SKM-1 treated with dmso at 0.1 percent for 144 hours (cell line): ENCODE data around the gene MRPS2.
A peak's percentile ranks its signal among the peaks of the same experiment; 100 is the strongest.

Source experiments
- DNase-seq: peaks from one replicate; lab custom pipeline; 2025; ENCODE audit not compliant: unreplicated experiment; lab: John Stamatoyannopoulos, UW

The MRPS2 gene

DNA sequence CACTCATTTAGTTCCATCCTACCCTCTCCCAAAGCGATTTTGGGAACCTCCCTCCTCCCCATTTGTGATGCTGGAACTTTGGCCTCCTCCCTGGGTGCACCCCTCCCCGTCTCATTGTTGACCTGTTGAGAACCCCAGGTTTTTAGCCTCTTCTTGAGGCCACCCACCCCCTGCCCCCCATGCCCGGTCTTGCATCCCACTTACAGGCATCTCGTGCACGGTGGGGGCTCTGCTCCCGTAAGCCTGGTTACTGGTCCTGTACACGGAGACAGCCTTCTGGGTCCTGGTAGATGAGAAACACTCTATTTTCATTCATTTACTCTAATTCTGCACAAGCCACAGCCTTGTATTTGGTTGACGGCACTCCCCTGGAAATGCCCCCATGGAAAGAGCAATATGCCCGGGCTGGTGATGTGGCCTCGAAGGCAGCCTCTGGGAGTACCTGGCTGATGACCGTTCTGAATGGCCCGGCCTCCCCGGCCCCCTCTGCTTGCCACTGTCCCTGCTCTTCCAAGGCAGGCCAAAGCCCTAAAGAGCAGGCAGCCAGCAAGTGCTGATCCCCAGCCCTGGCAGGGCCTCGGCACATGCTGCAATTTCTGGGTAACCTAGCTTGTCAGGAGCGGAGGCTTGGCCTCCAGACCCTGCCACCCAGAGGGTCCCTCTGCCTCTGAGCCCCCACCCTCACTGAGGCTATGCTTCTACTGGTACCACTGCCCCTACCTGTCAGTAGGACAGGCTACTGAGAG, 1.9 kb upstream of the MRPS2 start:
- DNase-seq: no peak

DNA sequence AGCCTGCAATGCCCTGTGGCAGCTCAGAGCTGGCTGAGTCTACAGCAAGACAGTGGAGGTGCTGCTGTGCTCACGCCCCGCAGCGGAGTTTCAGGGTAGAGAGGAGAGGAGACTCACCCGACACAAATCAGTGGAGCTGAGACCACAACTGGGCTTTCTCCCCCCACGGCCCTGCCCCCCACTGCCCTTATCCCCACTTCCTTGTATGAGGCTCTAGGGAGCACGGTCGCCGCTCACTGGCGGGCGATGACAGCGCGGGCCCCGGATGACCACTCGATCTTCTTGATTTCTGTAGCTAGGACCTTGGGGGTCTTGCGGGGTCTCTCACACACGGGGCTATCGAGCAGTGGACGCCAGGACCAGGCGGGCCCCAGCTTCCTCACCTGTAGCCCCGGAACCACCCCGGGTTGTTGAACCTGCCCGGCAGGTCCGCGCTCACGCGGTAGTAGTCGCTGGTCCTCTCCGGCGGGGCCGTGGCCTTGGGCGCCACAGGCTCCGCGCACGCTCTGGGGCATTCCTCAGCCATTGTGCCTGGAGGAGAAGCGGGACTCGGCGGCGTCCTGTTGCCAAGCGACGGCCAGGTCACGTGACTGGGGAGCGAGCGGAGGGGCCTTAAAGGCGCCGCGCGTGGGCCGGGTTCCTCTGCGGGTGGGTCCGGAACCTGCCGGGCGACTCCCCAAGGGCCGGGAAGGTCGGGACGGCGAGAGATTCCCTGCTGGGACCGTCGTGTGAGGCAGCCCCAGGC, 984 bp upstream of the MRPS2 start:
- peak; percentile 75 for DNase-seq

DNA sequence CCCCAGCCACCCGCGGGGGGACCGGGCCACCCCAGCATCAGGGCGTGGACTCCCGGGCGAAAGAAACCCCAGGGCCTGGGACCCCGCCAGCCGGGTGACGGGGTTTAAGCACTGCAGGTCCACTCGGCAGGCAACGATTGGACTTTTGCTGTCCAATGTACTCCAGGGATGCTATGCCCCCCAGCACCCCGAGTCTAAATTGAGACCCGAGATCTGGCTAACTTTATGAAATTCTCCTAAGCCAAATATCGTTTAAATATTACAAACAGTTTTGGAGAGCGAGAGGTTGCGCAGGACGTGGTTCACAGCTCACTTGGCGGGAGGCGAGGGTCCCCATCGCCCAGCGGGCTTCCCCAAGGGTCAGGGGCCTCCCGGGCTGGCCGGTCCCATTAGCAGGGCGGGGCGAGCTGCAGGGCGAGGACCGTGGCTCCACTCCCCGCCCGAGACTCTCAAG, 384 bp upstream of the MRPS2 start:
- DNase-seq: no peak

DNA sequence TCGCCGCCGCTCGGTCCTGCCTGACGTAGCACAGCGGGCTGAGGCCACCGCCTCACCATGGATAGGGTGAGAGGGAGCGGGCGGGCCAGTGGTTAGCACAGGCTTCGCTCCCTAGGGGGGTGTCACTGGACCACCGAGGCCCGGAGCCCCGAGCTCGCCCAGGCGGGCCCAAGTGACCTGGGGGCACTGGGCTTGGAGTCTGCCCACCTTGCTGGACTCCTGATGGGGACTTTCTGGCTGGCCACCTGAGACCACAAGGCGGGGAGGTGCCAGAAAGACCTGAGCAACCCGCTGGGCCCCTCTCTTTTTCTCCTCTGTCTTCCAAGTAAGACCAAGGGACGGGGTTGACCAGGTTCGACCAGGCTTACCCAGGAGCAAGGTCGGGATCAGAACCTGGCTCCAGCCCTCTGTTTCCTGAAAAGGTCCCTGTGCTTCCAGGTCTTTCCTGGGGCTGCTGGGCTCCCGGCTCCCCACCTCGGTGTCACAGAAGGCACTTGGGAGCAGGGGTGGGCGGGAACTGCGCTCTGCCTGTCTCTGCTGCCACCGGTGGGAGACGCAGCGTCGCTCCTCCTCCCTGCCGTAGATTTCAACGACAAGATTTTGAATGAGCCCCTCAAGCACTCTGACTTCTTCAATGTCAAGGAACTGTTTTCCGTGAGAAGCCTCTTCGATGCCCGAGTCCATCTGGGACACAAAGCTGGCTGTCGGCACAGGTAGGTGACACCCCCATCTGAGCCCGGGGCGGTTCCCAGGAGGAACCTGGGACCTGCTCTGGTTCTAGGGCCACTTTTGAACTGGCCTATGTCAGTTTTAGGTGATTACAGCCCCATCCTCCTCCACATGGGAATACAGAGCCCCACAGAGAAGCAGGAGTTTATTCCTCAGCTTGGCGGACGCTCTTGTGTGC, 1.0 kb downstream of the MRPS2 start:
- no peak for DNase-seq

DNA sequence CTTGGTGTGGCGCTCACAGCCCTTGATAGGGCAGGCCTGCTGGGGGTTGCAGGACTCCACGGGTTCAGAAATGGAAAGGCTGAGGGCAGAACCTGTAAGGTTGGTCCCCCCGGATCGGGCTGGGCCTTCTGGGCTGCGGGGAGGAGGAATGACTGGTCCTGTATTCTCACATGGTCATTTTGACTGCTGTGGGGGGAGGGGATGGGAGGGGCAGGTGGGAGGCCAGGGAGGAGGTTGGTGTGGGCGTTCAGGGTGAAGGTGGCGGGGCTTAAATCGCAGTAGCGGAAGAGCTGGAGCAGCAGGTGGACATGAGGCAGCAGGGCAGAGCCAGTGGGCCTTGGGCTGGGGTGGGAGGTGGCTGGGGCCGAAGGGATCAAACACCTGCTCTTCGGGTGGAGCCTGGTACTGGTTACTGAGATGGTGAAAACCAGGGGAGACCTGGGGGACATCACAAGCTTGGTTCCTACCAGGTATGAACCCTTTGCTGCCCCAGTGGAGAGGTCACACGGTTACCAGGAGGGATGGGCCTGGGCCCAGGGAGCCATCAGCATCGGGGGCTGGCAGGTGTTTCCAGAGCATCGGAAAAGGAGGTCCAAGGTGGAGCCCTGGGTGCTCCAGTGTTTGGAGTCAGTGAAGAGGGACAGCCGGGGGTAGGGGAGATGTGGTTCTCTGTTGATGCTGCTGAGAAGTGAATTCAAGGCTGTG, 1.8 kb downstream of the MRPS2 start:
- DNase-seq: no peak

DNA sequence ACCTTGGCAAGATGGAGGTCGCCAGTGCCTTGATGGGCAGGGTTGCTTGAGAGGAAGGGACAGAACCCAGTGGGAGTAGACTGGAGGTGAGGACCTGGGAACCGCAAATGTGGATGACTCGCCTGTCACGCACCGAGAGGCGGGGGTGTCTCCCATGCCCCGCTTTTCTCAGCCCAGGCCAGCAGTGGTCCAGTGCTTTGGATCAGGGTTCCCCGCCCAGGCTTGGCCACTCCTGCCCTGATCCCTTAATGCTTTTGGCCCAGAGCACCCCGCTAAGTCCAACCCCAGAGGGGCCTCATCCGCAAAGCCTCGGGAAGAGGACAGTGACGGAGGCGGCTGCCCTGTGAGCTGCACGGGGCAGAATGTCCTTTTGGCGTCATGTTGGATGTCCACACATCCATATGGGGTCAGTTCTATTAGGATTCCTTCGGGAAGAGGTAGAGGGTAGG, 2.4 kb downstream of the MRPS2 start:
- no peak for DNase-seq

DNA sequence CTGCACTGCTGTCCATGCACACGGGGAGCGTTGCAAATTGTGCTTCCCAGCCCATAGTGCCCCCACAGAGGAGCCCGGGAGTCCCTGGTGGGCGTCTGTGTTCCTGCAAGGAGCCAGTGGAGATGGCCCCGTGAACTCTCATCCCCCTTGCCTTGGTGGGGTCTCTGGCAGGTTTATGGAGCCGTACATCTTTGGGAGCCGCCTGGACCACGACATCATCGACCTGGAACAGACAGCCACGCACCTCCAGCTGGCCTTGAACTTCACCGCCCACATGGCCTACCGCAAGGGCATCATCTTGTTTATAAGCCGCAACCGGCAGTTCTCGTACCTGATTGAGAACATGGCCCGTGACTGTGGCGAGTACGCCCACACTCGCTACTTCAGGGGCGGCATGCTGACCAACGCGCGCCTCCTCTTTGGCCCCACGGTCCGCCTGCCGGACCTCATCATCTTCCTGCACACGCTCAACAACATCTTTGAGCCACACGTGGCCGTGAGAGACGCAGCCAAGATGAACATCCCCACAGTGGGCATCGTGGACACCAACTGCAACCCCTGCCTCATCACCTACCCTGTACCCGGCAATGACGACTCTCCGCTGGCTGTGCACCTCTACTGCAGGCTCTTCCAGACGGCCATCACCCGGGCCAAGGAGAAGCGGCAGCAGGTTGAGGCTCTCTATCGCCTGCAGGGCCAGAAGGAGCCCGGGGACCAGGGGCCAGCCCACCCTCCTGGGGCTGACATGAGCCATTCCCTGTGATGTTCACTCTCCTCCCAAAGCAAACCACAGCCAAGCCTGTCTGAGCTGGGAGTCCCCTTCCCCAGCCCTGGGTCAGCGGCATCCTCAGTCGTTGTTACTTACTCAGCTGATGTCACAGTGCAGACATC, 3.1 kb downstream of the MRPS2 start:
- no peak for DNase-seq

DNA sequence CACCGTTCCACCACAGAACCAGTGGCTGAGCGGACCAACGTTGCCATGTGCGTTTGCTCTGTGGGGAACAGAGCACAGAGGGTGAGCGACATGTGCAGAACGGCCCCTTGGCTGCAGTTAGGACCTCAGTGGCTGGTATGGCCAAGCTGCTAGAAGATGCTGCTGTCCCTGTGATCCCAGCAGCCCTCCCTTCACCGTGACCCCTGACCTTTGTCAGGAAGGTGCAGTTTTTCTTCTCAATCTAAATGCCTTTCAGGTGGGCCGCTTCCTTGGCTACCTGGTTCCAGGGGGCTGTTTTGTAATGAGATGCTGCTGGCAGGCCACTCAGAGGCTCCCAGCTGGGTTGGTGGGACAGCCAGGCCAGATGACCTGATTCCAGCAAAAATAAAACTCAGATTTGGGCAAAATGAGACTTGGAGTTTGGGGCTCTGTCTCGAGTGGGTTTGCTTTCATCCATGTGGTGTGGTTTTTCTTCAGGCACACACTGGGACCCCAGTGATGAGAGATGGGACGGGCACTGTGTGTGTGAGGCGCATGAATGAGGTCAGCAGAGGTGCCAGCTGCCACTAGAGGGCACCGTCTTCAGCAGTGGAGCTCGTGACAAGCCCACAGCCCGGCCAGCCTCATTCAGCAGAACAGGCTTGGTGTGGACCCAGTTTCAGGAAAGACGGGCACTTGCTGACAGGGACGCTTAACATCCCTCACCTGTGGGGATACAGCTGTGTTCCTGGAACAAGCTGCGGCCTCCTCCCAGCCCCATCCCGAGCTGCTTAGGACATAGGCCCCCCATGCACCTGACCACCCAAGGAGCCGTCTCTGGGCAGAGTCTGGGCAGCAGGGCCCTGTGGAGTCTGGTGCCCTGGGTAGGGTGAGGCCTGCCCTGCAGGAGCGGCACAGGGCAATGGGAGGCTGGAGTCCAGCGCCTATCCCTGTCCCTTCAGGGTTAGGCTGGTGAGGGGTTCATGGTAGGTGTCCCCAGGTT, 4.1 kb downstream of the MRPS2 start:
- peak; percentile 38 for DNase-seq

DNA sequence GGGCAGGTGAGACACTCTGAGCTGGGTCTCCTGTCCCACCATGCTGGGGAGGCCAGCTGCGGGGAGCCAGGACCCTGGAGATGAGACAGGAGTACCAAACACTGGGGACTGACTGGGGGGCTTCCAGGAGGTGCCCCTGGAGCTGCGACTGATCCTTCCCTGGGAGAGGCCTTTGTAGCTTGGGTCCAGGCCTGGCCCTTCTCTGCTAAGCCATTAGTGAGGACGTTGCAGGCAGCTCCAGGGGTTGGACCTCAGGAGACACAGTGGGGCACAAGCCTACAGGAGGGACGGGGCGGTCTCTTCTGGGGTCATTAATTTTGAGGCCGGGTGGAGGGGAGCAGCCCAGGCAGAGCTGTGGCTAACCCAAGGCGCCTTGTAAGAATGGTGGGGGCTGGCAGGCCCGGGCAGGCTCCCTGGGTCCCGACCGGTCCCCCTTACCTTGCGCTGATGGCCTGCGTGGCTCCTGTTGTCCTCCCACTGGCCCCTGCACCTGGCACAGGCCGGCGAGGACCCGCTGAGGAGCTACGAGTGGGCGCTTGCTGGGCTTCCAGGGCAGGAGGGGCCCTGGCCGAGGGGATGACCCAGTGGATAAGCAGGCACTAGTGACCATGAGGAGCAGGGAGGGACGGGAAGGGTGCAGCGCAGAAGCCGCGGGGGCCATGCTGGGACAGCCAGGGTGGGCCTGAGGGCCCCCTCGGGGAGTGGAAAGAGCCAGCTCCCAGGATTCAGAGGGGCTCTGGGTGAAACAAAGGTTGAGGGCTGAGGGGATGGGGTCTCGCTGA, 5.1 kb downstream of the MRPS2 start:
- DNase-seq: no peak

DNA sequence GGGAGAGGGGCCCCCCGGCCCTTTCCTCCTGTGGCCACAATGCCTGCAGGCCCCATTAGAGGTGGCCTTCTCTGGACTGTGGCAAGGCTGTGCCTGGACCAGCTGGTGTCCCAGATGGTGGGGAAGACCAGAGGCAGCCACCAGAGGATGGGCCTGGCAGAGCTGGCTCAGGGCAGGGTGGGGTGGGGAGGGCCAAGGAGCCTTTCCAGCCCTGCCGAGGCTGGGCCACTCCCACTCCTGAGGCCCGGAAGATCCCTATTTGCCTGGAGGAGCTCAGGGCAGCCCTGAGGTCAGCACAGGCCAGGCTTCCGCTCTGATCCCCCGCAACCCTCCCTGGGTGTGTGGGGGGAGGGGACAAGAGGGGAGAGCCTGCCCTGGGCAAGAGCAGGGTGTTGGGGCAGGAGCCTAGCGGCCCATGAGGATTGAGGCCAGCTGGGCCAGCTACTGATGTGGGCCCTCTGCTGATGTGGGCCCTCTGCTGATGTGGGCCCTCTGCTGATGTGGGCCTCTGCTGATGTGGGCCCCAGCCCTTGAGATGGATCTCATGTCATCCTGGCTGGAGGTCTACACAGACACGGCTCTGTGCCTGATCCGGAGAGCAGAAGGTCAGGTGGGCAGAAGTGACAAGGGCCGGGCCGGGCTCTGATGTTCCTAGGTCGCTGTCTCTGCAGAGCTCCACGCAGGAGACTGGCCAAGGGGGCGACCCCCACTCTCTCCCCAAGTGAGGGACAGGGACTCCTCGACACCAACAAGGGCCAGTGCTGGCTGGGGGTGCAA, 6.0 kb downstream of the MRPS2 start:
- no peak for DNase-seq

DNA sequence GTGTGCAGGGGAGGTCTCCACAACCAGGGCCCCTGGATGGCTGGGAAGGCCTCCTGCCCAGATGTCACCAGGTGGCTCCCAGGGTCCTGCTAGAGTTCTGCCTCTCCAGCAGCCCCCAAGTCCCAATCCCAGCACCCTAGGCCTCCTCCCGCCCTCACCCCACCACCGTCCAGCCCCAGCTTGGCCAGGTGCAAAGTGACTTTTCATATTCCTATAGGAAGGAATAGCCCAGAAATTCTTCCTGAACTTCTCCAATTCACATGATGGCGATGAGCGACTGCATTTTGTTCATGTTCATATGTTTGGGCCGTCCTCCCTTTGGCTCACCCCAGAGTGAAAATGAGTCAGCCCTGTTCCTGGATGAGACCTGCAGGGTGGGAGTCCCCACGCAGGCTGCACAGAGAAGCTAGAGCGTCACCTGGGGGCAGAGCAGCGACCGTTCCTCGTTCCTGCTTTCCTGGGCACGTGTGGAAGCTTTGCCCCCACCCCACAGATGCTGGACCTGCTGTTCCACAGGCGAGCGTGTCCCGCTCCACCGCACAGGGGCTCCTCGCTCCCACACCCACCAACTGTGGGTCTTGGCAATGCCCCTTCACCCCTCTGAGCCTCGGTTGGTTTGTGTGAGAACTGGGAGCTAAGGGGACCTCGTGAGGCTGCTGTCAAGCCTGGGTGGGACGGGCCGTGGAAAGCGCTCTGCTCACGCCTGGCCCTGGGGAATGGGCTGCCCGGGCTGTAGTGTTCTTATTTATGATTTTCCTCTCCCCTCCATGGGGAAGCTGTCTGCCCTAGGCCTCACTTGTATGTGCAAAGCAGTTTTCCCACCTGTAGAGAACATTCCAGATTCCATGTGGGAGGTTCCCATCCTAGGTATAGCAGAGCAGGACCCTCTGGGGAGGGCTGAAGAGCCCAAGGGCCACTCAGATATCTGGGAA, 6.9 kb downstream of the MRPS2 start:
- DNase-seq: no peak

DNA sequence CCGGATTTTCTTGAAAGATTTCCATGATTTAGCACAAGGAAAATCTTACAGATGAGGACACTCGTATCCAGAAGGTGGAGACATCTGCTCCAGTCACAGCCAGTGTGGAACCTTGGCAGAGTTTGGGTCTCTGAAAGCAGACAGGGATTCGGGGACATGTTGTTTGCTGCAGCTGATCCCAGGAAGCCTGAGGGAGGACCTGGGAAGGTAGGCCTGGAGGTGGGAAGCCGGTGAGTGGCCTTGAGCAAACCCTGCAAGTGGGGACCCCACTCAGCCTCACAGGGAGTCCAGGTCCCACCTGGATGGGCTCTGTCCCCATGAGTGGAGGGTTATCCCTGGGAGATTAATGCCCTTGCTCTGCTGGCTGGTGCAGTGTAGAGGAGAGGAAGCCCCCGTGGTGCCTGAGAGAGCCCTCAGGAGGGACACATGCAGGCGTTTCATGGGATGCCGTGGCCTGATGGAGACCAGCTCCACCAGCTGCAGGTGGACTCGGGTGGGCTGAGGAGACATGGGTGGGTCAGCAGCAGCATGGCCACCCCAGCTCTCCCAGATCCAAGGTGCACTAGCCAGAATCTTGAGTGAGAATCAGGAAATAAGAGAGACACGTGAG, 7.8 kb downstream of the MRPS2 start:
- DNase-seq: no peak

DNA sequence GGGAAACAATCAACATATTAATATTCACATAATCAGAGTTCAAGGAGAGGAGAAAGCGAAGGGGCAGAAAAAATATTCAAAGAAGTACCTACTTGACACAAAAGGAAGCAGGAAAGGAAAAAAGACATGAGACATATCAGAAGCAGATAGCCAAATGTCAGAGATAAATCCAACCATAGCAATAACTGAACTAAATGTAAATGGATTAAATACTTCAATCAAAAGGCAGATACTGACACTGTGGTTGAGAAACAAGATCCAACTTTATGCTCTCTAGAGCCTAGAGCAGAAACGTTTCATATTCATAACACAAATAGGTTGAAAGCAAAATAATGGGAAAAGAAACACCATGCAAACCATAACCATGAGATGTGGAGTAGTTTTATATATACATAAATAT, 9.0 kb downstream of the MRPS2 start:
- no peak for DNase-seq

DNA sequence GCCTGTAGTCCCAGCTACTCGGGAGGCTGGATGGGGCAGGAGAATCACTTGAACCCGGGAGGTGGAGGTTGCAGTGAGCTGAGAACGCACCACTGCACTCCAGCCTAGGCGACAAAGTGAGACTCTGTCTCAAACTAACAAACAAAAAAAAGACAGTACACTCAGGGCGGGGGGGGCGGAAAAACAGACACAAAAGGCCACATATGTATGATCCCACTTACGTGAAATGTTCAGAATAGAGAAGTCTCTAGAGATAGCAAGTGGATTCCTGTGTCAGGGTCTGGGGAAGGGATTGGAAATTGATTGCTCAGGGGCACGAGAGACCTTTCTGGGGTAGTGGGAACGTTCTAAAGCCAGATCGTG, 11.7 kb downstream of the MRPS2 start:
- DNase-seq: no peak

DNA sequence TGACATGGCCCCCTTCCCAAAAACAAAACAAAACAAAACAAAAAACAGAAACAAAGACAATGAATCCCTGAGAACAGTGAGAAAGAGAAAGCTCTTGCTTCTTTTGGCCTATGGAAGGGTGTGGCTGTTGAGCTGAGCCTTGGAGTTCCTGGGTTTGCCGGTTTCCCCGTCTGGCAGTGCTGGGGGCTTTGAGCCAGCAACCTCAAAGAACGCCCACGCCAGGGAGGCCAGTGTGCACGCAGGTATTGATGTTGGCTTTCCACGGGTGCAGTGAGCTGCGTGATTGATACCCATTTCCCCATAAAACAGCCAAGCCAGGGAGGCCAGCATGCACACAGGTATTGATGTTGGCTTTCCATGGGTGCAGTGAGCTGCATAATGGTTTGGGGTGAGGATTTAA, 12.4 kb downstream of the MRPS2 start:
- no peak for DNase-seq

DNA sequence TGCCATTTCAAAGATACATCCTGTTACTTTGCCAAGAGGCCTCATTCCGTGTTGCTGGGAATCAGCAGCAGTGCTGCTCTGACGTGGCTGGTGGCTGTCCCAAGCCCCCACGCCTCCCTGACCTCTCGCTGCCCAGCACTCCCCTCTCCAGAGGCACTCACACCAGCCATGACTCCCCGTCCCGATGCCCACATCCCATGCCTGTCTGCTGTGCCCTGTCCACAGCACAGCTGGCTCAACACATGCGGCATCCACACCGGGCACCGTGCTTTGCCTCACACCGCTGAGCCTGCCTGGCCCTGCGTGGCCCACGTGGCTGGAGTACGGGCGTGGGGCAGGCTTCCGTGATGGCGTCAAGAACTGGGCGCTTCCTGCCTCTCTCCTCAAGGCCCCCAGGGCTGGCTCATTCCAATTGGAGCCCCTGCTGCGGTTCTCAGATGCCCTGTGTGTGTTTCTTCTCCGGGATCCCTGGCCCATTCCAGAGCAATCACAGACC, 12.9 kb downstream of the MRPS2 start:
- DNase-seq: no peak
